IPS-18c (cell line): ENCODE data around the gene POLK.
A peak's percentile ranks its signal among the peaks of the same experiment; 100 is the strongest.
"Not testable (repeated sequence)": the region's sequence is repeated elsewhere in the genome, so short reads cannot be mapped to it uniquely, and the experiment has no call there.

Experiments
- H3K4me3 ChIP-seq: 2 replicates; pipeline ENCODE4 v1.7.0; 2013; ENCODE audit warnings: low read depth, mild to moderate bottlenecking, low read length, moderate library complexity; ENCODE audit not compliant: insufficient read depth
- H3K9me3 ChIP-seq: one replicate; pipeline ENCODE4 v1.6.1; 2013; ENCODE audit warnings: mild to moderate bottlenecking, low read length, moderate library complexity; ENCODE audit not compliant: control insufficient read depth, insufficient read depth

POLK gene

GRCh38 chr5:75505112-75505511, 6.6 kb upstream of the POLK start:
- not testable (repeated sequence) for H3K4me3 ChIP-seq, H3K9me3 ChIP-seq

DNA sequence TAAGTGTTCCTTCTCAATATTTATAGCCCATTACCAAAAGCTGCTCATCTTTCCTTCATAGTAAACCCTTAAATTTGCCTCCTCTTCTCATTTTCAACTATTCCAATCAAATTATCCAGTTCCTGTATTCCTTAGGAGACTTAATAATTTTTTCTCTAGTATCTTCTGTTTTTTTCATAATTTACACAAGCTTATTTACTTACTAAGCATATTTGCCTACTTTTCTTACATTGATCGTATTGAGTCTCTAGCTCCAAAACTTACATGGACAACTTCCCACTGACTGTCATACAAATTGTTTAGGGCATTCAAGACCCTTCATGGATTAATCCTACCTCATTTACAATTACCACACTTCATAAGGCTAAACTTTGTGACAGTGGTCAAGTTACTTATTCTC, 3.9 kb upstream of the POLK start:
- no peak overlapping the region for H3K4me3 ChIP-seq
- no peaks in the 10 kb centered on the region for H3K9me3 ChIP-seq

- Histone ChIP-seq H3K4me3 (no peak overlapping the region), H3K9me3 (no peaks in the 10 kb centered on the region)
Observed at GRCh38 chr5:75509546-75509945, 2.1 kb upstream of the POLK start.

DNA sequence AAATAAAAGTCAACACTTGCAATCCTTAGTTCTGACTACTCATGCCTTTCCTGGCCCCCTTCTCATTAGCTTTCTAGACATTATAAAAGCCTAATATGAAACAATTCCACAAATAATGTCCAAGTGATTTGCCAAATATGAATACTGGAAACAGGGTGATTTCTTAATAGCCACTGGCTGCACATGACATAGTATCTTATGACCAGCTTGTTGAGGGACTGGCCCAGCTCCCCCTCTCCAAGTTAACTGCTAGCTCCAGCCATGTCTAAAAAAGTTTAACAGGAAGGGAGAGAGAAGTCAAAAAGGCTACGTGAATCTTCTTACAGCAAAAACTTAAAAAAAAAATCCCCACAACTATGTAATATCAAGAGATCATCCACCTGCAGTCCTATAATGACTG, 1.7 kb upstream of the POLK start:
- H3K9me3 ChIP-seq: no peaks in the 10 kb centered on the region
- H3K4me3 ChIP-seq: peak overlapping the region; percentile 88

GRCh38 chr5:75510417-75510835, 1.3 kb upstream of the POLK start:
- Histone ChIP-seq H3K4me3 (peak overlapping the region; percentile 88), H3K9me3 (no peaks in the 10 kb centered on the region)

- Histone ChIP-seq H3K9me3 (no peaks in the 10 kb centered on the region), H3K4me3 (peak overlapping the region; percentile 88)
Observed at GRCh38 chr5:75510836-75511434, 756 bp upstream of the POLK start.

DNA sequence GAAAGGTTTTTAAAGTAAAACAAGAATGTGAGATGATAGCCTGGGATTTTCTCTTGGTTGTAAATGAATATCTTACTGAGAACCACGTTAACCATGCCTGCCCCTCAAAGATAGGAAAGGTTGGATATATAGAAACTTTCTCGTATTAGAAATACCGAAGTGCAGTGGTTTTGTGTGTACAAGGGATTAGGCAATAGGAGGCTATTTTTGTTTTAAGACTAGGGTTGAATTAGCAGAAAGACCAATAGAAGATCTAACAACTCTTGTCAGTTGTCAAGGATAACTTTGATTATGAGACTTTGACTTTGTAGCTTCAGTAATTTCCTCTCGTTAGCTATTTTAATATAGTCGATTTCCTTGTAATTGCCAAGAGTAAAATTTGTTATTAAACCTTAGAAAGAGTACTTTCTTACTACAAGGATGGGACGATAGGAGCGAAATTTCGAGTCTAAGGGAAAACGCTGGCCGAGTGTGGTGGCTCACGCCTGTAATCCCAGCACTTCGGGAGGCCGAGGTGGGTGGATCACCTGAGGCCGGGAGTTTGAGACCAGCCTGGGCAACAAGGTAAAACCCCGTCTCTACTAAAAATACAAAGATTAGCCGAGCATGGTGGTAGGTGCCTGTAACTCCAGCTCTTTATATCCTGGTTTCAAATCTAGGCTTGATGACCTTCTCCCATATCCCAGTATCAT, 838 bp downstream of the POLK start:
- H3K9me3 ChIP-seq: no peaks in the 10 kb centered on the region
- peak overlapping the region; percentile 98 for H3K4me3 ChIP-seq

- no peak overlapping the region for H3K4me3 ChIP-seq
- H3K9me3 ChIP-seq: no peaks in the 10 kb centered on the region
Observed at GRCh38 chr5:75513841-75514240, 2.1 kb downstream of the POLK start.

GRCh38 chr5:75514323-75514722, 2.6 kb downstream of the POLK start:
- H3K4me3 ChIP-seq: no peak overlapping the region

GRCh38 chr5:75519761-75520160, 8.1 kb downstream of the POLK start:
- H3K4me3 ChIP-seq: no peak overlapping the region
- H3K9me3 ChIP-seq: no peaks in the 10 kb centered on the region

More at GRCh38 chr5:75514323-75514722, 2.6 kb downstream of the POLK start:
- no peaks in the 10 kb centered on the region for H3K9me3 ChIP-seq

DNA sequence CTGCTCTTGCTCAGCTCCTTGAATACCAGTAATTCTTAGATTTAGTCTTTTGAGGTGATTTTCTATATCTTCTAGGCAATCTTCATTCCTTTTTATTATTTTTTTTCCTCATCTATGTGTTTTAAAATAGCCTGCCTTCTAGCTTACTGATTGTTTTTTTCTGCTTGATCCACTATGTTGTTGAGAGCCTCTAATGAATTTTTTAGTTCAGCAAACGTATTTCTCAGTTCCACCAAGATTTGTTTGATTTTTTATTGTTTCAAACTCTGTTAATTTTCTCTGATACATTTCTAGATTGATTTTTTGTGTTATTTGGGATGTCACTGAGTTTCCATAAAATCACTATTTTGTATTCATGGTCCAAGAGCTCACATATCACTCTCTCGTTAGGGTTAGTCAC, 9.5 kb downstream of the POLK start:
- no peak overlapping the region for H3K4me3 ChIP-seq
- no peaks in the 10 kb centered on the region for H3K9me3 ChIP-seq

DNA sequence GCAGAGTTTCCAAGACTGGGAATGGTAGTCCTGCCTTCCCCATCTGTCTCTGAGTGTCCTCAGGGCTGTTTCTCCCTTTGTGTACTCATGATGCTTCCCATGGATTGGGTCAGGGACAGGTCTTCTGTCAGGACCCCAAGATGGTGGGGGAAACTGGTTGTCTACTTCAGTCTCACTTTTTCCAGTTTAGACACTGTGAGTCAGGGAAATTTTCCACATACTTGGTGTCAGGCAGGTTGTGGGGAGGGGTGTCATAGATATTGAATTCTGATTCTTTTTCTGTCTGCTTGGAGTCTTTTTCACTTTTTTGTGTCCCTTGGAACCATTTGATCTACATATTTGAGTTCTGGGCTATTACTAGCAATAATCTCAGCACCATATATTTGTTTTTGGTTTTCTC, 10.3 kb downstream of the POLK start:
- H3K9me3 ChIP-seq: no peaks in the 10 kb centered on the region
- H3K4me3 ChIP-seq: no peak overlapping the region

DNA sequence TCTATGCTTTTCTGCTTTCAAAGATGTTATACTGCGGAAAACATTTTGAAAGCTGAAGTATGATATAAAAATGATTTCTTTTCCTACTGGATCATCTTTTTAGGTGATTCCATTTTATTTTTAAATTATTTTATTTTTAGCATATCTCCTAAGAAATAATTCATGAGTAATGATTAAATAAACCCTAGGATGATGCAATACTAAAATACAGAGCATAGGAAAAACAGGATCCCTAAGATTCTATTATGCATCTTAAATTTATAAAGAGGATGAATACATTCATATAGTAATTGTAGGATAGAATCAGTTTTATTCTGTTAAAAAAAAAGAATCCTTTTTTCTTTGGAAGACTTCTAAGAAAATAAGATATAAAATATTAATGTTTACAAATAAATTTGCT, 10.9 kb downstream of the POLK start:
- Histone ChIP-seq H3K4me3 (no peak overlapping the region), H3K9me3 (no peaks in the 10 kb centered on the region)

DNA sequence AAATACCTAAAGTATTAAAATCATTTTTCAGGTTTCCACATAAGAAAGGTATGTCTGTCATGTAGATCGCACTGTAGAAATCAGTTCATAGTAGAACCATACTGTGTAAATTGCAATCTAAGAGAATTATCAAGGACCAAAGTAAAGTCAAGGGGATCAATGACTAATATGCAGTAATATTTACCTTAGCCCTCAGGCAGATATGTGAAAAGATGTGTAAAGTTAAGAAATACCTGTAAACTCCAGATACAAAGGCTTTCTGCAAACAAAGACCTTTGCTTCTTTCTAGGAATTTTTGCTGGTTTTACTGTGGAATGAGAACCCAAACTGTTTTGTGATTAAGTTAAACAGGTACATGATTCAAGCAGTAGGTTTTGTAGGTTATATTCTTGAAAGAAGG, 11.6 kb downstream of the POLK start:
- Histone ChIP-seq H3K4me3 (no peak overlapping the region), H3K9me3 (no peaks in the 10 kb centered on the region)

GRCh38 chr5:75524071-75524470, 12.4 kb downstream of the POLK start:
- H3K4me3 ChIP-seq: no peak overlapping the region

GRCh38 chr5:75524591-75524990, 12.9 kb downstream of the POLK start:
- Histone ChIP-seq H3K9me3 (no peaks in the 10 kb centered on the region), H3K4me3 (no peak overlapping the region)

More at GRCh38 chr5:75524071-75524470, 12.4 kb downstream of the POLK start:
- H3K9me3 ChIP-seq: no peaks in the 10 kb centered on the region

DNA sequence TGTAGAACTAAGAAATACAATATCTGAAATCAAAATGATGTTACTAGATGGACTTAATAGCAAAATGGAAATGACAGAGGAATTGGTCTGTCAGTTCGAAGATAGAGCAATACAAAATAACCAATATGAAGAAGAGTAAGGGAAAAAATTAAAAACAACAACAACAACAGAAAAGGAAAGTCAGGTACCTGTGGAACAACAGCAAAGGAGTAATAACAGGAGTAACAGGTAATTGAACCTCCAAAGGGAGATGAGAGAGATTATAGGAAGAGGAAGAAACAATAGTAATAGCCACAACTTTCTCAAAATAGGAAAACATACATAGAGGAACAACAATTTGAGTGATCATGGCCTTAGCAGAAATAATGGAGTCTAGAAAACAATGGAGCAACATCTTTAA, 13.7 kb downstream of the POLK start:
- Histone ChIP-seq H3K9me3 (no peaks in the 10 kb centered on the region), H3K4me3 (no peak overlapping the region)

GRCh38 chr5:75526070-75526469, 14.4 kb downstream of the POLK start:
- H3K9me3 ChIP-seq: no peaks in the 10 kb centered on the region
- no peak overlapping the region for H3K4me3 ChIP-seq

- Histone ChIP-seq H3K9me3 (no peaks in the 10 kb centered on the region), H3K4me3 (no peak overlapping the region)
Observed at GRCh38 chr5:75529185-75529584, 17.5 kb downstream of the POLK start.
